Activated naive CD4-positive, alpha-beta T cell treated with anti-CD3 and anti-CD28 coated beads for 36 hours (primary cell): ENCODE results near the gene CPB2. TPM values are rescaled to one million over a fixed set of nuclear protein-coding genes. Genes with fewer than 3 reads are reported as not detected.

Source experiments
- CTCF ChIA-PET: fragments of 350-600 bp; sonication (Branson Sonifier 250); formaldehyde crosslinking; loops from one replicate; lab custom pipeline; 2021; ENCODE audit warnings: antibody characterized with exemption; lab: Charles Lee
- DNase-seq: peaks from one replicate; pipeline ENCODE4 v3.0.0-alpha.2; 2020
- H3K27ac Mint-ChIP-seq: one replicate; pipeline ENCODE4 v1.8.0; 2021; ENCODE audit warnings: mild to moderate bottlenecking, mixed read lengths
- H3K27me3 Mint-ChIP-seq: one replicate; pipeline ENCODE4 v1.8.0; 2021; ENCODE audit warnings: low read depth, mixed read lengths
- H3K36me3 Mint-ChIP-seq: one replicate; pipeline ENCODE4 v1.8.0; 2021; ENCODE audit warnings: low read depth, mixed read lengths
- H3K4me1 Mint-ChIP-seq: one replicate; pipeline ENCODE4 v1.8.0; 2021; ENCODE audit warnings: low read depth, mixed read lengths
- H3K4me3 Mint-ChIP-seq: one replicate; pipeline ENCODE4 v1.8.0; 2021; ENCODE audit warnings: mild to moderate bottlenecking, moderate library complexity, mixed read lengths
- H3K9me3 Mint-ChIP-seq: one replicate; pipeline ENCODE4 v1.8.0; 2021; ENCODE audit warnings: mixed read lengths
- intact Hi-C: fragments of 100-400 bp; cut with micrococcal nuclease; formaldehyde crosslinking; loops from one replicate; pipeline ENCODE4 v1.15.1; 2023
- total RNA-seq, 2 experiments: library from RNA; stranded (reverse); gene quantifications; one replicate each; pipeline ENCODE4 v1.2.3, GENCODE V29; 2021

CPB2 gene
- total RNA-seq, 2 experiments from 2014 or later = not detected

GRCh38 chr13:46086985-46087384 is 17.8 kb downstream of the CPB2 start:
- DNase-seq = no peak
- Mint-ChIP-seq H3K4me3 (no peak overlapping the region), H3K27me3 (peaks cover under 1% of the 10 kb centered on the region), H3K9me3 (no peaks in the 10 kb centered on the region), H3K36me3 (no peaks in the 10 kb centered on the region), H3K27ac (no peak overlapping the region), H3K4me1 (no peaks in the 10 kb centered on the region)
- intact Hi-C loops = no loop called here
- CTCF ChIA-PET = no interaction called here

- intact Hi-C loops = no loop called here
- H3K27me3 Mint-ChIP-seq = no peaks in the 10 kb centered on the region
- H3K9me3 Mint-ChIP-seq = no peaks in the 10 kb centered on the region
- no peaks in the 10 kb centered on the region for H3K36me3 Mint-ChIP-seq
- H3K27ac Mint-ChIP-seq = no peak overlapping the region
- H3K4me1 Mint-ChIP-seq = no peaks in the 10 kb centered on the region
- CTCF ChIA-PET = no interaction called here
- H3K4me3 Mint-ChIP-seq = no peak overlapping the region
- no peak for DNase-seq
Observed at GRCh38 chr13:46086421-46086922, 18.4 kb downstream of the CPB2 start.

DNA sequence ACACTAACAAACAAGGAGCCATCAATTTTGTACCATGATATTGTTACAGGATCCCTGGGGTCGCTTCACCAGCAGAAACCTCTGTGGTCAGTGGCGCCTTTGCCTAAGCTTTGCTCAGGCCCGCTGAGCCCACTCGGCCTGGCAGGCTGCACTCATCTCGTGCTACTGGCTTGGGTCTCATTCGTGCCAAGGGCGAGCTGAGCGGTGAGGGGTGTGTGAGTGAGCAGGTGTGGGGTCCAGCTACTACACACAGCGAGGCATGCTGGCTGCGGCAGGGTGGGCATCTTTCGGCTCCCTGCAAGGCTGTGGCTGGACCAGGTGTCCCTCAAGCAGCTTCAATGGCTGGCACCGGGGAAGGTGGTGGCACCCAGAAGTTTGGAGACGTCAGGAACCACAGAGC is 19.1 kb downstream of the CPB2 start:
- CTCF ChIA-PET = no interaction called here
- Mint-ChIP-seq H3K27ac (no peak overlapping the region), H3K27me3 (no peaks in the 10 kb centered on the region), H3K4me1 (no peaks in the 10 kb centered on the region), H3K36me3 (no peaks in the 10 kb centered on the region), H3K9me3 (no peaks in the 10 kb centered on the region), H3K4me3 (no peak overlapping the region)
- intact Hi-C loops = no loop called here
- DNase-seq = no peak

- intact Hi-C loops = no loop called here
- H3K4me3 Mint-ChIP-seq = no peak overlapping the region
- peaks cover 14% of the 10 kb centered on the region for H3K4me1 Mint-ChIP-seq
Observed at GRCh38 chr13:46082324-46082723, 22.5 kb downstream of the CPB2 start.

GRCh38 chr13:46079770-46080169 is 25.1 kb downstream of the CPB2 start:
- intact Hi-C loops = no loop called here
- no peak for DNase-seq
- Mint-ChIP-seq H3K36me3 (no peaks in the 10 kb centered on the region), H3K27ac (no peak overlapping the region), H3K27me3 (no peaks in the 10 kb centered on the region), H3K4me3 (no peak overlapping the region), H3K4me1 (peaks cover 14% of the 10 kb centered on the region), H3K9me3 (no peaks in the 10 kb centered on the region)
- CTCF ChIA-PET = interaction anchor here (0.7 kb wide), 1 partner anchor 47 kb away, joined by 3 read pairs; no protein-coding TSS in a partner anchor

More at GRCh38 chr13:46082324-46082723, 22.5 kb downstream of the CPB2 start:
- Mint-ChIP-seq H3K27ac (no peak overlapping the region), H3K9me3 (no peaks in the 10 kb centered on the region), H3K27me3 (no peaks in the 10 kb centered on the region), H3K36me3 (no peaks in the 10 kb centered on the region)
- CTCF ChIA-PET = interaction anchor here (1.1 kb wide), 1 partner anchor 9 kb away, joined by 4 read pairs; no protein-coding TSS in a partner anchor
- no peak for DNase-seq

DNA sequence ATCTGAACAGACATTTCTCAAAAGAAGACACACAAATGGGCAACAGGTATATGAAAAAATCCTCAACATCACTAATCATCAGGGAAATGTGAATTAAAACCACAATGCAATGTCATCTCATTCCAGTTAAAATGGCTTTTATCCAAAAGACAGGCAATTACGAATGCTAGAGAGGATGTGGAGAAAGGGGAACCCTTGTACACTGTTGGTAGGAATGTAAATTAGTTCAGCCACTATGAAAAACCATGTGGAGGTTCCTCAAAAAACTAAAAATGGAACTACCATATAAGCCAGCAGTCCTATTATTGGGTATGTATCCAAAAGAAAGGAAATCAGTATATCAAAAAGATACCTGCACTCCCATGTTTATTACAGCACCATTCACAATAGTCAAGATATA is 27.6 kb downstream of the CPB2 start:
- Mint-ChIP-seq H3K4me1 (peaks cover 14% of the 10 kb centered on the region), H3K36me3 (no peaks in the 10 kb centered on the region), H3K9me3 (no peaks in the 10 kb centered on the region), H3K27me3 (no peaks in the 10 kb centered on the region), H3K27ac (no peak overlapping the region), H3K4me3 (no peak overlapping the region)
- no peak for DNase-seq
- CTCF ChIA-PET = no interaction called here
- intact Hi-C loops = no loop called here

GRCh38 chr13:46076827-46077226 is 28.0 kb downstream of the CPB2 start:
- H3K9me3 Mint-ChIP-seq = no peaks in the 10 kb centered on the region
- intact Hi-C loops = no loop called here
- no peak overlapping the region for H3K27ac Mint-ChIP-seq
- H3K4me3 Mint-ChIP-seq = no peak overlapping the region
- H3K36me3 Mint-ChIP-seq = no peaks in the 10 kb centered on the region
- peaks cover 14% of the 10 kb centered on the region for H3K4me1 Mint-ChIP-seq
- H3K27me3 Mint-ChIP-seq = no peaks in the 10 kb centered on the region
- DNase-seq = no peak
- CTCF ChIA-PET = no interaction called here

- intact Hi-C loops = no loop called here
- no peak overlapping the region for H3K27ac Mint-ChIP-seq
- H3K36me3 Mint-ChIP-seq = no peaks in the 10 kb centered on the region
- no peaks in the 10 kb centered on the region for H3K9me3 Mint-ChIP-seq
- no peaks in the 10 kb centered on the region for H3K27me3 Mint-ChIP-seq
- no peak overlapping the region for H3K4me3 Mint-ChIP-seq
- no peak for DNase-seq
- H3K4me1 Mint-ChIP-seq = peaks cover 14% of the 10 kb centered on the region
- CTCF ChIA-PET = no interaction called here
Observed at GRCh38 chr13:46075811-46076210, 29.0 kb downstream of the CPB2 start.

DNA sequence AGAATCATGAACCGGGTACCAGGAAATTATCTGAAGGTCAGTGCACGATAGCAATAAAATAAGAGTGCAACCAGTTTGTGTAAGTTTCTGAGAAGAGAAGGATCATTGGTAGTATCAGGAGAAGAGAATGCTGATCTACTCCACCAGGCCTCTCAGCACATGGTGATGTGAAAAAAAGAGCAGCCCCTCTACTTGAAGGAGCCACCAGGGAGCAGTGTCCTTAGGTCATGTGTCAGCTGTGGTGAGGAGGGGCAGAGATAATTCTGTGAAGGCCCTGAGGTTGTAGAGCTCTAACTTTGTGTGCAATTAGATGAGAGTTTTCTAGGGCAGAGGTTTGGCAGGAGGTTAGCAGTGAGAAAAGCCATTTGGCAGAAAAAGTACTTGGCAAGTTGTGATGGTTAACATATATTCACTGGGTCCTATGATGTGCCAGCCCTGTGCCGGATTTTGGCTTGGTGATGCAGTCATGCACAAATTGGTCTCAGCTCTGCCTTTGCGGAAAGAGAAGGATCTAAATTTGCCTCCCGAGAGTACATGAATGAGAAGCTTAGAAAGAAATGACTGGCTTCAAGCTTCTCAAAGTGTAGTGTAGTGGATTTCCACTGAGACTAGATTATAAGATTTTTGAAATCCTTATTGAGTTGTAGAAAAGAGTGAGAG is 33.1 kb downstream of the CPB2 start:
- CTCF ChIA-PET = interaction anchor here (1.0 kb wide), 1 partner anchor 271 kb away, joined by 3 read pairs; no protein-coding TSS in a partner anchor
- no peaks in the 10 kb centered on the region for H3K4me1 Mint-ChIP-seq
- H3K27me3 Mint-ChIP-seq = no peaks in the 10 kb centered on the region
- no peak overlapping the region for H3K4me3 Mint-ChIP-seq
- DNase-seq = no peak
- H3K27ac Mint-ChIP-seq = no peak overlapping the region
- H3K9me3 Mint-ChIP-seq = no peaks in the 10 kb centered on the region
- intact Hi-C loops = no loop called here
- no peaks in the 10 kb centered on the region for H3K36me3 Mint-ChIP-seq

DNA sequence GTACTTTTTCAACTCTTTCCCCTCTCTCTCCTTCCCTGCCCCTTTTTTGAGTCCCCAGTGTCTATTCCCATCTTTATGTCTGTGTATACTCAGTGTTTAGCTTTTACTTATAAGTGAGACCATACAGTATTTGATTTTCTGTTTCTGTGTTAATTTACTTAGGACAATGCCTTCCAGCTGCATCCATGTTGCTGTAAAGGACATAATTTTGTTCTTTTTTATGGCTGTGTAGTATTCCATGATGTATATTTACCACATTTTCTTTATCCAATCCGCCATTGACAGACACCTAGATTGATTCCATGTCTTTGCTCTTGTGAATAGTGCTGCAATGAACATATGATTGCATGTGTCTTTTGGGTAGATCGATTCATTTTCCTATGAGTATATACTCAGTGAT is 41.5 kb downstream of the CPB2 start:
- Mint-ChIP-seq H3K4me1 (peaks cover 3% of the 10 kb centered on the region), H3K27ac (no peak overlapping the region), H3K36me3 (no peaks in the 10 kb centered on the region), H3K4me3 (no peak overlapping the region), H3K9me3 (no peaks in the 10 kb centered on the region), H3K27me3 (no peaks in the 10 kb centered on the region)
- no peak for DNase-seq
- intact Hi-C loops = no loop called here
- CTCF ChIA-PET = no interaction called here

DNA sequence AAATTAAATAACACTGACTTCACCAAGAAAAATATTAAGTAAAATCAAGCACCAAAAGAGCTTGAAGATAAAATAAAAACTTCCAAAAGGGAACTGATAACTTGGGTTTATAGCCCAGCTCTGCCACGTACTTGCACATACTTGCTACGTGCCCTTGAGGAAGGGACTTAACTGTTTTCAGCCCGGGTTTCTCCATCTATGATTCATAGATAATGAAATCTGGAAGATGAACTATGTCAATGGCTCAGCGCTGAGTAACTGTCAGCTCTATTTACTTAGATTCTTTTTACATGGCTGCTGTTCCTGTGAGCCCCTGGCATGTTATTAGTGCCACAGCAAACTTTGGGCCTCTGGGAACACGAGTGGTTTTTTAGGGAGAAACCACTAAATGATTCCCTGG is 42.6 kb downstream of the CPB2 start:
- intact Hi-C loops = no loop called here
- Mint-ChIP-seq H3K27me3 (no peaks in the 10 kb centered on the region), H3K4me3 (no peak overlapping the region), H3K9me3 (no peaks in the 10 kb centered on the region), H3K27ac (no peak overlapping the region), H3K4me1 (peaks cover 3% of the 10 kb centered on the region), H3K36me3 (no peaks in the 10 kb centered on the region)
- DNase-seq = no peak
- CTCF ChIA-PET = no interaction called here

DNA sequence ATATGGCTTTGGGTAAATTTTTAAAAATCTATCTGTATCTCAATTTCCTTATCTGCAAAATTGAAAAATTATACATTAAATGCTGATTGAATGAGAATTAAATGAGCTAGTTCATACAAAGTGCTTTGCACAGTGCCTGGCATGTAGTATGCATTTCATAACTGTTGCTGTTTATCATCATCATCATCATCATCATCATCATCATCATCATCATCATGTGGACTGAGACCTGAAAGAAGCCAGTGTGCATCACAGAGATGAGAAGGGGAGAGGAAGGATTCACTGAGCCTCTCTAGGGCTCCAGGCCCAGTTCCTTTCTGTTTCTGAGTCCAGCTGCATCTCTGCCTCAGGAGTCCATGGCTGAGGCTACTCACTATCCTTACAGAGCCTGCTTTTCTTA is 45.4 kb downstream of the CPB2 start:
- H3K9me3 Mint-ChIP-seq = no peaks in the 10 kb centered on the region
- DNase-seq = no peak
- peaks cover 4% of the 10 kb centered on the region for H3K27me3 Mint-ChIP-seq
- H3K36me3 Mint-ChIP-seq = no peaks in the 10 kb centered on the region
- no peak overlapping the region for H3K27ac Mint-ChIP-seq
- no peak overlapping the region for H3K4me3 Mint-ChIP-seq
- intact Hi-C loops = no loop called here
- H3K4me1 Mint-ChIP-seq = peaks cover 3% of the 10 kb centered on the region
- CTCF ChIA-PET = interaction anchor here (0.6 to 0.9 kb wide), 2 partner anchors 229 to 435 kb away, joined by 3 read pairs; no protein-coding TSS in a partner anchor

DNA sequence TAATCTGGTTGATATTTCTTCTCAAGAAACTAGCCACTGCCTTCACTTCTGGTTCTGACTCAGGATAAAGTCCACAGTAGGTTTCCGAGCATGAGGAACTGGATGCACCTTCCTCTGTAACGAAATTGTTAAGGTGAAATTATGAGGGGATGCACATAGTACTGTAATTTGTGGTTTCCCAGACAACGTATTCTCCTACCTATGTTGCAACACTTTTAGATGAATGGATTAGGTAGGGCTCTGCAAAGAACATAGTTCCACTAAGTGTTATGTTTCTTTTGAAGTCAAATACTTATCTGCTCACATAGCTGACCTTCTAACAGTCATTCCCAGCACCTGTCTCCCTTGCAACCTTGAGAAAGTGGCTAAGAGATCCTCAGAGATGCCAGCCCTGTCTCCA is 46.6 kb downstream of the CPB2 start:
- H3K9me3 Mint-ChIP-seq = no peaks in the 10 kb centered on the region

More for the DNA sequence above, 46.6 kb downstream of the CPB2 start:
- peaks cover 8% of the 10 kb centered on the region for H3K4me1 Mint-ChIP-seq
- H3K4me3 Mint-ChIP-seq = no peak overlapping the region
- H3K27me3 Mint-ChIP-seq = peaks cover 4% of the 10 kb centered on the region
- CTCF ChIA-PET = no interaction called here
- no peaks in the 10 kb centered on the region for H3K36me3 Mint-ChIP-seq
- no peak overlapping the region for H3K27ac Mint-ChIP-seq
- no peak for DNase-seq
- intact Hi-C loops = no loop called here
